ENCODE measurements around the gene DOCK2. TPM values are rescaled to one million over a fixed set of nuclear protein-coding genes. Genes with fewer than 3 reads are reported as not detected.

The DOCK2 gene
- polyA plus RNA-seq, 2 of the 4 experiments (the other 2 are of a cell fraction): 2.1 to 4.6 TPM

DNA sequence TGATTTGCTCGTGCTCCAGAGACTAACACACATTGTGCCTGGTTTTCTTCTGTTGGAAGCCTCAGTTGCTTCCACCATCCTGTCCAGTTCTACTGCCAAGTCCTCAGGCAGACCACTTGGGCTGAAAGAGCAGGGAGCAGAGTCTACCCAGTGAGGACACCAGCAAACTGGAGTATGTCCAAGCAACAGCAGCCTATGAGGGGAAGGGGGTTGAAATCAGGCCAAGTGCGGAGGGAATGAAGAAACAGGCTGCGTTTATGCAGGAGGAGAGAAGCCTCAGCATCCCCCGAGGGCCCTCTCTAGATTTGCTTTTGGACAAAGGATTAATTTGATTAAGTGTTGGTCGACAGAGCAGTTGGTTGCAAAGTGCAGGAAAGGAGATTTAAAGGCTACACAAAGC lies 14.5 kb downstream of the DOCK2 start:
- FAIRE-seq (no peak), ATAC-seq (no peak), DNase-seq (ENCODE audit: low read depth in 1 of 2, low spot score in 1 of 2) (no peak)
- ChIA-PET POLR2A (no interaction called here), CTCF (interaction anchor here (1.3 kb wide), 1 partner anchor 329 kb away, joined by 3 read pairs; no protein-coding TSS in a partner anchor)
- no peak for TF ChIP-seq EHMT2 (IDR thresholded peaks at IDR 0.05; ENCODE audit: low read depth)
- TF ChIP-seq POLR2AphosphoS2 (conservative IDR thresholded peaks at IDR 0.05; ENCODE audit: low read length): no peak
- TF ChIP-seq MAZ (IDR thresholded peaks at IDR 0.05; ENCODE audit: borderline replicate concordance, low read depth, low read length): no peak
- no peak for TF ChIP-seq NFE2L2 (conservative IDR thresholded peaks at IDR 0.05; ENCODE audit: low read length)
- no peak for TF ChIP-seq FOSL2 (IDR thresholded peaks at IDR 0.05)
- no peak for TF ChIP-seq FOSL2 (CRISPR knock-in tag; IDR thresholded peaks at IDR 0.05)
- TF ChIP-seq, protein P1, sequence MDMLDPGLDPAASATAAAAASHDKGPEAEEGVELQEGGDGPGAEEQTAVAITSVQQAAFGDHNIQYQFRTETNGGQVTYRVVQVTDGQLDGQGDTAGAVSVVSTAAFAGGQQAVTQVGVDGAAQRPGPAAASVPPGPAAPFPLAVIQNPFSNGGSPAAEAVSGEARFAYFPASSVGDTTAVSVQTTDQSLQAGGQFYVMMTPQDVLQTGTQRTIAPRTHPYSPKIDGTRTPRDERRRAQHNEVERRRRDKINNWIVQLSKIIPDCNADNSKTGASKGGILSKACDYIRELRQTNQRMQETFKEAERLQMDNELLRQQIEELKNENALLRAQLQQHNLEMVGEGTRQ (IDR thresholded peaks at IDR 0.05): no peak
- TF ChIP-seq, protein P2, sequence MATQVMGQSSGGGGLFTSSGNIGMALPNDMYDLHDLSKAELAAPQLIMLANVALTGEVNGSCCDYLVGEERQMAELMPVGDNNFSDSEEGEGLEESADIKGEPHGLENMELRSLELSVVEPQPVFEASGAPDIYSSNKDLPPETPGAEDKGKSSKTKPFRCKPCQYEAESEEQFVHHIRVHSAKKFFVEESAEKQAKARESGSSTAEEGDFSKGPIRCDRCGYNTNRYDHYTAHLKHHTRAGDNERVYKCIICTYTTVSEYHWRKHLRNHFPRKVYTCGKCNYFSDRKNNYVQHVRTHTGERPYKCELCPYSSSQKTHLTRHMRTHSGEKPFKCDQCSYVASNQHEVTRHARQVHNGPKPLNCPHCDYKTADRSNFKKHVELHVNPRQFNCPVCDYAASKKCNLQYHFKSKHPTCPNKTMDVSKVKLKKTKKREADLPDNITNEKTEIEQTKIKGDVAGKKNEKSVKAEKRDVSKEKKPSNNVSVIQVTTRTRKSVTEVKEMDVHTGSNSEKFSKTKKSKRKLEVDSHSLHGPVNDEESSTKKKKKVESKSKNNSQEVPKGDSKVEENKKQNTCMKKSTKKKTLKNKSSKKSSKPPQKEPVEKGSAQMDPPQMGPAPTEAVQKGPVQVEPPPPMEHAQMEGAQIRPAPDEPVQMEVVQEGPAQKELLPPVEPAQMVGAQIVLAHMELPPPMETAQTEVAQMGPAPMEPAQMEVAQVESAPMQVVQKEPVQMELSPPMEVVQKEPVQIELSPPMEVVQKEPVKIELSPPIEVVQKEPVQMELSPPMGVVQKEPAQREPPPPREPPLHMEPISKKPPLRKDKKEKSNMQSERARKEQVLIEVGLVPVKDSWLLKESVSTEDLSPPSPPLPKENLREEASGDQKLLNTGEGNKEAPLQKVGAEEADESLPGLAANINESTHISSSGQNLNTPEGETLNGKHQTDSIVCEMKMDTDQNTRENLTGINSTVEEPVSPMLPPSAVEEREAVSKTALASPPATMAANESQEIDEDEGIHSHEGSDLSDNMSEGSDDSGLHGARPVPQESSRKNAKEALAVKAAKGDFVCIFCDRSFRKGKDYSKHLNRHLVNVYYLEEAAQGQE (IDR thresholded peaks at IDR 0.05): no peak
- TF ChIP-seq ZNF302 (CRISPR knock-in tag; IDR thresholded peaks at IDR 0.05): no peak
- no peak for TF ChIP-seq ESRRA (IDR thresholded peaks at IDR 0.05; ENCODE audit: borderline replicate concordance, low read length)
- TF ChIP-seq HOXB13 (CRISPR knock-in tag; IDR thresholded peaks at IDR 0.05; ENCODE audit: low read depth): no peak
- TF ChIP-seq SREBF2 (IDR thresholded peaks at IDR 0.05): no peak
- no peak for TF ChIP-seq ZSCAN20 (CRISPR knock-in tag; IDR thresholded peaks at IDR 0.05)
- TF ChIP-seq POLR2A (IDR thresholded peaks at IDR 0.05; ENCODE audit: low read length): no peak
- TF ChIP-seq CHD4 (IDR thresholded peaks at IDR 0.05; ENCODE audit: borderline replicate concordance): no peak
- no peak for TF ChIP-seq KDM5A (IDR thresholded peaks at IDR 0.05)
- TF ChIP-seq NPAS2 (CRISPR knock-in tag; IDR thresholded peaks at IDR 0.05; ENCODE audit: borderline replicate concordance): no peak
- Histone ChIP-seq H3K4me2 (no peak overlapping the region), H3K9me3 (no peaks in the 10 kb centered on the region), H3K4me1 (peaks cover 3% of the 10 kb centered on the region; the same call in 1 of the 3 replicates), H3K4me3 (no peak overlapping the region), H3K27ac (no peak overlapping the region; a peak in 1 of 6 replicates)
- WGBS (ENCODE audit: missing lambda C conversion rate): 82% methylated on average over 5 of the region's 5 CpGs

DNA sequence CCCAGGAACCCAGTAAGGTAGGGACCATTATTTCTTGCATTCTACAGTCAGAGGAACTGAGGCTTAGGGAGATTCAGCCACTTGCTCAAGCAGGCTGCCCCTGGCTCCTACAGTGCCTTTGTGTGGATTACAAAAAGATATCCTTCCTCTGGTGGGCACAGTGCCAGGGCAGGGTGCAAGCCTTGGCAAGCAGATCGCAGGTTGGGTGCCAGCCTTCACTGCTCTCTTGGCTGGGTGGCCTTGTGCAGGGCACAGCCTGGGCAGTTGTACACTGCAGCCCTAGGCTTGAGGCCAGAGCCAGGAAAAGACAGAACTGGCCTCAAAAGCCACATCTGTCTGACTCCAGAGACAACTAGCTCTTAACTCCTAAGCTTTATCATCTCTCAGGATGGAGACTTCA lies 15.0 kb downstream of the DOCK2 start:
- ChIA-PET CTCF (interaction anchor here (1.3 kb wide), 1 partner anchor 329 kb away, joined by 3 read pairs; no protein-coding TSS in a partner anchor), POLR2A (no interaction called here)
- TF ChIP-seq JUNB (IDR thresholded peaks at IDR 0.05): no peak
- TF ChIP-seq ESRRA (IDR thresholded peaks at IDR 0.05; ENCODE audit: borderline replicate concordance, low read length): no peak
- TF ChIP-seq FOSL2 (IDR thresholded peaks at IDR 0.05): no peak
- no peak for TF ChIP-seq FOSL2 (CRISPR knock-in tag; IDR thresholded peaks at IDR 0.05)
- TF ChIP-seq, protein P2 (IDR thresholded peaks at IDR 0.05): no peak
- TF ChIP-seq, protein P3, sequence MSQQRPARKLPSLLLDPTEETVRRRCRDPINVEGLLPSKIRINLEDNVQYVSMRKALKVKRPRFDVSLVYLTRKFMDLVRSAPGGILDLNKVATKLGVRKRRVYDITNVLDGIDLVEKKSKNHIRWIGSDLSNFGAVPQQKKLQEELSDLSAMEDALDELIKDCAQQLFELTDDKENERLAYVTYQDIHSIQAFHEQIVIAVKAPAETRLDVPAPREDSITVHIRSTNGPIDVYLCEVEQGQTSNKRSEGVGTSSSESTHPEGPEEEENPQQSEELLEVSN (IDR thresholded peaks at IDR 0.05; ENCODE audit: borderline replicate concordance, low read depth): no peak
- TF ChIP-seq CBX8 (IDR thresholded peaks at IDR 0.05): no peak
- TF ChIP-seq EHF (CRISPR knock-in tag; IDR thresholded peaks at IDR 0.05): no peak
- no peak for TF ChIP-seq EHMT2 (IDR thresholded peaks at IDR 0.05; ENCODE audit: low read depth)
- TF ChIP-seq, protein P1 (IDR thresholded peaks at IDR 0.05): no peak
- no peak for TF ChIP-seq HOXA7 (CRISPR knock-in tag; IDR thresholded peaks at IDR 0.05)
- no peak for TF ChIP-seq RAD21 (conservative IDR thresholded peaks at IDR 0.05 in 1 of 2, IDR thresholded peaks at IDR 0.05 in 1 of 2)
- no peak for TF ChIP-seq NFE2L2 (conservative IDR thresholded peaks at IDR 0.05; ENCODE audit: low read length)
- TF ChIP-seq HOXB5 (CRISPR knock-in tag; IDR thresholded peaks at IDR 0.05): no peak
- TF ChIP-seq, protein P4, sequence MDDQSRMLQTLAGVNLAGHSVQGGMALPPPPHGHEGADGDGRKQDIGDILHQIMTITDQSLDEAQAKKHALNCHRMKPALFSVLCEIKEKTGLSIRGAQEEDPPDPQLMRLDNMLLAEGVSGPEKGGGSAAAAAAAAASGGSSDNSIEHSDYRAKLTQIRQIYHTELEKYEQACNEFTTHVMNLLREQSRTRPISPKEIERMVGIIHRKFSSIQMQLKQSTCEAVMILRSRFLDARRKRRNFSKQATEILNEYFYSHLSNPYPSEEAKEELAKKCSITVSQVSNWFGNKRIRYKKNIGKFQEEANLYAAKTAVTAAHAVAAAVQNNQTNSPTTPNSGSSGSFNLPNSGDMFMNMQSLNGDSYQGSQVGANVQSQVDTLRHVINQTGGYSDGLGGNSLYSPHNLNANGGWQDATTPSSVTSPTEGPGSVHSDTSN (IDR thresholded peaks at IDR 0.05): no peak
- TF ChIP-seq MAFK (IDR thresholded peaks at IDR 0.05; ENCODE audit: partially characterized antibody): no peak
- Histone ChIP-seq H3K4me2 (no peak overlapping the region), H3K27ac (no peak overlapping the region), H3K4me1 (peaks cover 3% of the 10 kb centered on the region; the same call in 1 of the 3 replicates), H3K4me3 (no peak overlapping the region), H3K9me3 (no peaks in the 10 kb centered on the region)
- ATAC-seq (no peak), DNase-seq (ENCODE audit: low read depth in 1 of 2, low spot score in 1 of 2) (no peak), FAIRE-seq (no peak)
- 15% methylated on average over 1 of the region's 1 CpG for WGBS (ENCODE audit: missing lambda C conversion rate)

Data from A549 (cell line).